Measurements from ENCODE around the gene UNC13C. TPM values are rescaled to one million over a fixed set of nuclear protein-coding genes. Genes with fewer than 3 reads are reported as not detected.

UNC13C gene
- total and polyA plus RNA-seq, 2 of the 13 experiments (the other 11 are each of a cell fraction or from before 2014, with no cell fraction given) = 0.04 TPM; not detected in 1

DNA sequence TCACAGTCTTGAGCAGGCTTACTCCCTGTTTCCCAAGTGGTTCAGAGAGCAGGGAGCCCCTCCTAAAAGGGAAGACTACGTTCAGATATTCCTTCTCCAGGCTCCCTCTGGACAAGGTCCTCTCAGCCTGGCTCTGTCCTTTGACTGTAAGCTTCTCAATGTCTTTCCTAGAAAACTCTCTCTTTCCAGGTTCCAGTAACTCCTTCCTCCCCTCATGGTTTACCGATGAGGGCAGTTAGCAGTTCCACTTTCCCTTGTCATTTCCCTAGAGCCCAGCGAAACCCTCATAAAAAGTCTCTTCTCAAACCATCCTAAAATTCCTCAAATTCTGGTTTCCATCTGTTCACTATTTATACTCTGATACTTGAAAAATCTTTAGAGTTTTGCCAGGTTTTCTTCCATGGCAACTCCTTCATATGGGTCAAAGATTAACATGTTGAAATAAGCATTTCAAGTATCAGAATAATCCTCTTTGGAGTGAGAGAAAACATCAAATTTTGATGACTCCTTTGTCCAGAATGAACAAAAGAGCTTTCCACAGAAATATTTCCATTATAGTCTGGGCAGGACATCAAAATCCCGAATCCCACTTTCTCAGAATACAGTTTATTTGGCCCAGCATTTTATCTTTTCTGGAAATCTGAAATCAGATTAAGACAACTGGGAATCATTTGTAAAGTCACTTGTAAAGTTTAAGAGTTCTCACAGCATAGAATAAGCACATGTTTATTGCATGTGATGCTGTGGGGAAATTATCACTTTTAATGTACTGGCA is 599.4 kb downstream of the UNC13C start:
- Histone ChIP-seq H3K36me3 (replicated peaks in 1 of 2; ENCODE audit: control insufficient read depth in 1 of 2, insufficient read depth in 2 of 2, low read length in 2 of 2) (no peaks in the 10 kb centered on the region), H2AFZ (ENCODE audit: low read length) (no peak overlapping the region), H3K9ac (ENCODE audit: insufficient read depth, low read depth, low read length) (no peak overlapping the region), H3K4me2 (ENCODE audit: low read depth, low read length) (no peak overlapping the region), H3K4me1 (ENCODE audit: insufficient read depth, low read length) (no peaks in the 10 kb centered on the region), H3K9me3 (ENCODE audit: low read length) (no peaks in the 10 kb centered on the region), H3K27ac (ENCODE audit: extremely low read length, insufficient read depth, low read length) (no peak overlapping the region), H4K20me1 (ENCODE audit: insufficient read depth, low read length) (no peaks in the 10 kb centered on the region), H3K4me3 (replicated peaks in 1 of 3; ENCODE audit: insufficient read depth in 1 of 3, low read depth in 2 of 3, low read length in 3 of 3) (no peak overlapping the region), H3K79me2 (ENCODE audit: insufficient read depth, low read length) (no peaks in the 10 kb centered on the region), H3K27me3 (ENCODE audit: control insufficient read depth in 1 of 2, insufficient read depth in 2 of 2, low read length in 2 of 2) (no peaks in the 10 kb centered on the region)
- TF ChIP-seq HOXD1 (CRISPR knock-in tag; IDR thresholded peaks at IDR 0.05) (no peak), ZNF605 (CRISPR knock-in tag; IDR thresholded peaks at IDR 0.05) (no peak), KLF11 (CRISPR knock-in tag; IDR thresholded peaks at IDR 0.05) (no peak), RFXANK (CRISPR knock-in tag; IDR thresholded peaks at IDR 0.05) (no peak), GATAD2A (CRISPR knock-in tag; IDR thresholded peaks at IDR 0.05) (no peak), FOSL1 (CRISPR knock-in tag; IDR thresholded peaks at IDR 0.05; ENCODE audit: borderline replicate concordance) (no peak), SSRP1 (CRISPR knock-in tag; IDR thresholded peaks at IDR 0.05) (no peak), PITX1 (CRISPR knock-in tag; IDR thresholded peaks at IDR 0.05) (no peak), ZNF644 (CRISPR knock-in tag; IDR thresholded peaks at IDR 0.05; ENCODE audit: low read depth) (no peak), ZNF326 (CRISPR knock-in tag; IDR thresholded peaks at IDR 0.05; ENCODE audit: borderline replicate concordance) (no peak), TMF1 (CRISPR knock-in tag; IDR thresholded peaks at IDR 0.05; ENCODE audit: low read depth) (no peak), ZMAT3 (CRISPR knock-in tag; conservative IDR thresholded peaks at IDR 0.05) (no peak), TEAD3 (CRISPR knock-in tag; optimal IDR thresholded peaks at IDR 0.05; ENCODE audit: borderline replicate concordance) (no peak), ZFP36 (IDR thresholded peaks at IDR 0.05; ENCODE audit: borderline replicate concordance, low read depth, low read length, partially characterized antibody) (no peak), ZNF616 (CRISPR knock-in tag; IDR thresholded peaks at IDR 0.05; ENCODE audit: low read depth) (no peak)
- TF ChIP-seq, protein P1, sequence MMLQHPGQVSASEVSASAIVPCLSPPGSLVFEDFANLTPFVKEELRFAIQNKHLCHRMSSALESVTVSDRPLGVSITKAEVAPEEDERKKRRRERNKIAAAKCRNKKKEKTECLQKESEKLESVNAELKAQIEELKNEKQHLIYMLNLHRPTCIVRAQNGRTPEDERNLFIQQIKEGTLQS (CRISPR knock-in tag; IDR thresholded peaks at IDR 0.05) = no peak
- TF ChIP-seq, protein P2, sequence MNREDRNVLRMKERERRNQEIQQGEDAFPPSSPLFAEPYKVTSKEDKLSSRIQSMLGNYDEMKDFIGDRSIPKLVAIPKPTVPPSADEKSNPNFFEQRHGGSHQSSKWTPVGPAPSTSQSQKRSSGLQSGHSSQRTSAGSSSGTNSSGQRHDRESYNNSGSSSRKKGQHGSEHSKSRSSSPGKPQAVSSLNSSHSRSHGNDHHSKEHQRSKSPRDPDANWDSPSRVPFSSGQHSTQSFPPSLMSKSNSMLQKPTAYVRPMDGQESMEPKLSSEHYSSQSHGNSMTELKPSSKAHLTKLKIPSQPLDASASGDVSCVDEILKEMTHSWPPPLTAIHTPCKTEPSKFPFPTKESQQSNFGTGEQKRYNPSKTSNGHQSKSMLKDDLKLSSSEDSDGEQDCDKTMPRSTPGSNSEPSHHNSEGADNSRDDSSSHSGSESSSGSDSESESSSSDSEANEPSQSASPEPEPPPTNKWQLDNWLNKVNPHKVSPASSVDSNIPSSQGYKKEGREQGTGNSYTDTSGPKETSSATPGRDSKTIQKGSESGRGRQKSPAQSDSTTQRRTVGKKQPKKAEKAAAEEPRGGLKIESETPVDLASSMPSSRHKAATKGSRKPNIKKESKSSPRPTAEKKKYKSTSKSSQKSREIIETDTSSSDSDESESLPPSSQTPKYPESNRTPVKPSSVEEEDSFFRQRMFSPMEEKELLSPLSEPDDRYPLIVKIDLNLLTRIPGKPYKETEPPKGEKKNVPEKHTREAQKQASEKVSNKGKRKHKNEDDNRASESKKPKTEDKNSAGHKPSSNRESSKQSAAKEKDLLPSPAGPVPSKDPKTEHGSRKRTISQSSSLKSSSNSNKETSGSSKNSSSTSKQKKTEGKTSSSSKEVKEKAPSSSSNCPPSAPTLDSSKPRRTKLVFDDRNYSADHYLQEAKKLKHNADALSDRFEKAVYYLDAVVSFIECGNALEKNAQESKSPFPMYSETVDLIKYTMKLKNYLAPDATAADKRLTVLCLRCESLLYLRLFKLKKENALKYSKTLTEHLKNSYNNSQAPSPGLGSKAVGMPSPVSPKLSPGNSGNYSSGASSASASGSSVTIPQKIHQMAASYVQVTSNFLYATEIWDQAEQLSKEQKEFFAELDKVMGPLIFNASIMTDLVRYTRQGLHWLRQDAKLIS (CRISPR knock-in tag; IDR thresholded peaks at IDR 0.05) = no peak
- DNase-seq (ENCODE audit: low spot score) = no peak
- 10% methylated on average over 4 of the region's 4 CpGs for WGBS (ENCODE audit: low lambda C conversion rate)
- CTCF ChIA-PET (ENCODE audit: low intra/inter-chr PET ratio, low total read pairs) = no interaction called here
- FAIRE-seq = no peak
- intact Hi-C loops (cut with micrococcal nuclease; ENCODE audit: unreplicated experiment) (no loop called here), in situ Hi-C loops (cut with HindIII; ENCODE audit: extremely low pct_ligation_motif_present, low pct_unique_long_range_greater_than_20kb) (no loop called here)
- POLR2A ChIA-PET = no interaction called here
- BruUV-seq (replicated peaks) = no TSS peak
- no peak for ATAC-seq
